Measurements from ENCODE around the gene NDUFS7. TPM values are rescaled to one million over a fixed set of nuclear protein-coding genes. Genes with fewer than 3 reads are reported as not detected.

Gene NDUFS7
- total and polyA plus RNA-seq, 7 donors, result 177 to 423 (median 294) TPM

DNA sequence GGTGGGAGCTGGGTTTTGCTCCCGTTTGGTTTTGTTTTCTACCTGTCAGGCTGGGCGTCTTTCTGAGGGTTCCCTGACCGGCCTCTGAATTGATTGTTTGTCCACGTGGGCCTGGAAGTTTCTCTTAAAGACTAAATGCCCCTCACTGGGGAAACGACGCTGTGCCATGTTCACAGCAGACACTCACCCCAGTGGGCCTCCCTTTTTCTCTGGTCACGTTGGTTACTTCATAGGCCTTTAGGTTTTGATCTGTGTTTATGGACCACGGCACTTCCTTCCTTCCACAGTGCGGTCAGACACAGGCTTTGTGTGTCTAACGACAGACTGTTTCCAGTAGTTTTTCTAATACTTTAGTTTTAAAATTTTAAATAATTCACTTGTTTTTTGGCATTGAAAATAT, 20.1 kb upstream of the NDUFS7 start:
- Histone ChIP-seq H3K9me3 (no peaks in the 10 kb centered on the region), H3K4me1 (peaks cover 6% of the 10 kb centered on the region), H3K36me3 (ENCODE audit: insufficient read depth in 1 of 2, low read depth in 1 of 2) (peaks cover 5 to 92% of the 10 kb centered on the region in 2 donors), H3K4me3 (no peak overlapping the region), H3K27ac (no peak overlapping the region), H3K27me3 (ENCODE audit: insufficient read depth in 3 of 3, low read length in 2 of 3) (no peaks in the 10 kb centered on the region)
- DNase-seq (no peak), ATAC-seq (no peak)
- intact Hi-C loops (cut with DNase I), result no loop called here
- TF ChIP-seq, protein P1, sequence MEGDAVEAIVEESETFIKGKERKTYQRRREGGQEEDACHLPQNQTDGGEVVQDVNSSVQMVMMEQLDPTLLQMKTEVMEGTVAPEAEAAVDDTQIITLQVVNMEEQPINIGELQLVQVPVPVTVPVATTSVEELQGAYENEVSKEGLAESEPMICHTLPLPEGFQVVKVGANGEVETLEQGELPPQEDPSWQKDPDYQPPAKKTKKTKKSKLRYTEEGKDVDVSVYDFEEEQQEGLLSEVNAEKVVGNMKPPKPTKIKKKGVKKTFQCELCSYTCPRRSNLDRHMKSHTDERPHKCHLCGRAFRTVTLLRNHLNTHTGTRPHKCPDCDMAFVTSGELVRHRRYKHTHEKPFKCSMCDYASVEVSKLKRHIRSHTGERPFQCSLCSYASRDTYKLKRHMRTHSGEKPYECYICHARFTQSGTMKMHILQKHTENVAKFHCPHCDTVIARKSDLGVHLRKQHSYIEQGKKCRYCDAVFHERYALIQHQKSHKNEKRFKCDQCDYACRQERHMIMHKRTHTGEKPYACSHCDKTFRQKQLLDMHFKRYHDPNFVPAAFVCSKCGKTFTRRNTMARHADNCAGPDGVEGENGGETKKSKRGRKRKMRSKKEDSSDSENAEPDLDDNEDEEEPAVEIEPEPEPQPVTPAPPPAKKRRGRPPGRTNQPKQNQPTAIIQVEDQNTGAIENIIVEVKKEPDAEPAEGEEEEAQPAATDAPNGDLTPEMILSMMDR (IDR thresholded peaks at IDR 0.05), result no peak
- 82 to 87% (median 85%) methylated on average over 10 of the region's 10 CpGs for WGBS, 3 donors

DNA sequence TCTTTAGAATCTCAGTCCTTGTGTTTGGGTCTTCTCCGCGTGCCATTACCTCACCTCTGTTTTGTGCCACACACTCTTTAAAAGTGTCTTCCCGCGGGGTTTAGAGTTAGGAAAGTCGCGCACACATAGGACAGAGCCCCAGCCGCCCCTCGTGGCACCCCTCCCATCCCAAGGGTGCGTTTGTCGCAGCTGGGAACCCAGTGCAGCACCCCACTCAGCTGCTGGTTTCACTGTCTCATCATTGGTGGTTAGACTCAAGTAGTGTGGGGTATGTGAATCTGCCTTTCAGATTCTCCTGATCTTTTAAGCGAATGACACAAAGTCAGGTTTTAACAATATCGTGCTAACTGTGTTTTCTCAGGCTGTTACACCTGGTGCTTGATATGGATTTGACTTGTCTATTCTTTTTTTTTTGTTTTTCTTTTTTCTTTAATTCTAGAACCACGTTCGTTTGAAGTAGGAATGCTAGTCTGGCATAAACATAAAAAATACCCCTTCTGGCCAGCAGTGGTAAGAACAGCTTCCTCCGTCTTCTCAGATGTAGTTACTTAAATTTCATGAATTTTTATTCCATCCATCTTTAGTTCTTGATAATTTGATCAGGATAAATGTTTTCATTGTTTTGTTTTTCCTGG, 19.5 kb upstream of the NDUFS7 start:
- H3K27me3 ChIP-seq (ENCODE audit: insufficient read depth in 3 of 3, low read length in 2 of 3), result no peaks in the 10 kb centered on the region
- no peak overlapping the region for H3K27ac ChIP-seq
- ATAC-seq (no peak), DNase-seq (no peak)
- intact Hi-C loops (cut with DNase I), result no loop called here
- H3K4me1 ChIP-seq, result peaks cover 6% of the 10 kb centered on the region
- TF ChIP-seq, protein P1 (IDR thresholded peaks at IDR 0.05), result peak; percentile 6
- peaks cover 5 to 90% of the 10 kb centered on the region in 2 donors for H3K36me3 ChIP-seq (ENCODE audit: insufficient read depth in 1 of 2, low read depth in 1 of 2)
- H3K4me3 ChIP-seq, result no peak overlapping the region
- no peaks in the 10 kb centered on the region for H3K9me3 ChIP-seq
- WGBS, 3 donors, result 85 to 88% (median 86%) methylated on average over 15 of the region's 15 CpGs

DNA sequence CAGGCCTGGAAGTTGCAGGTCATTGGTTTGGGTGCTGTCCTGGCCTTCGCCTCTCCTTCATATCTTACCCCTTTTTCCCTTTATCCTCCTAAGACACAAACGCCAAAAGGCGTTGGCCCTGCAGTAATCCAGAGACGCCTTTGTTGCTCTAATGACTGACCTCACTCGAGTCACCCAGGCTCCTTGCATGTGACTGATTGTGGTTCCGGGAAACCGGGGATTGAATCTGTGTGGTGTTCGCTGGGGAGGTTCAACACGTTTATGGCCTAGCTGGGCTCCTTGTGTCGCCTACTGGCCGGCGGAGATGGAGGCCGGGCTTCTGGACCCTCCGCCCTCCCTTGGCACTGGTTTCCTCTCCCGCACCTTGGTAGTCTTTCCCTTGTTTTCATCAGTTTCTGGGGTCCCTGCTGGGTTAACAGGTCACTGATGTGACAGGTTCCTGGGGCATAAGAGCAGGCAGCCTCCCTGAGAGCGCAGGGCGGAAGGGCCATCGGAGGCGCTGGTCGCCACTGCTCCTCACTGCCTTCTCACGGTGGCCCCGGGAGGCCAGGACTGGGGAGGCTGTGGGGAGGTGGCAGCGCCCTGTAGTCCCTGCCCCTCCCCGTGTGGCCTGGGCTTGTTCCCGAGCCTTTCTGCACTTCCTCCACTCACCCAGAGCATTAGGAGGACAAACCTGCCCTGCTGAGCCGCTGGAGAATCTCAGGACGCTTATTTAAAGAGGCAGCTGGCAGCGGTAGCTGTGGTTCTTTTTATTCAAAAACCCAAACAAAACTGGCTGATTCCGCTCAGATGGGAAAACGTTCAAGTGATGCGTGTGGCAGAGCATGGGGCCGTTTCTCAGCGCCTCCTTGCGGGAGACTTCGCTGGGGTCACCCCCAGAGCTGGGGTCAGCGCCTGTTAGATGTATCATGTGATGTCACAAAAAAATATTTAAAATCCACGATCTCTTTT, 18.1 kb upstream of the NDUFS7 start:
- ATAC-seq, result no peak
- no peak for DNase-seq
- H3K27ac ChIP-seq, result no peak overlapping the region
- intact Hi-C loops (cut with DNase I), result no loop called here
- no peaks in the 10 kb centered on the region for H3K27me3 ChIP-seq (ENCODE audit: insufficient read depth in 3 of 3, low read length in 2 of 3)
- H3K36me3 ChIP-seq (ENCODE audit: insufficient read depth in 1 of 2, low read depth in 1 of 2), result peaks cover 5 to 91% of the 10 kb centered on the region in 2 donors
- TF ChIP-seq, protein P1 (IDR thresholded peaks at IDR 0.05), result no peak
- no peak overlapping the region for H3K4me3 ChIP-seq
- no peaks in the 10 kb centered on the region for H3K9me3 ChIP-seq
- WGBS, 3 donors, result 90% methylated on average over 37 of the region's 37 CpGs
- peaks cover 6% of the 10 kb centered on the region for H3K4me1 ChIP-seq

DNA sequence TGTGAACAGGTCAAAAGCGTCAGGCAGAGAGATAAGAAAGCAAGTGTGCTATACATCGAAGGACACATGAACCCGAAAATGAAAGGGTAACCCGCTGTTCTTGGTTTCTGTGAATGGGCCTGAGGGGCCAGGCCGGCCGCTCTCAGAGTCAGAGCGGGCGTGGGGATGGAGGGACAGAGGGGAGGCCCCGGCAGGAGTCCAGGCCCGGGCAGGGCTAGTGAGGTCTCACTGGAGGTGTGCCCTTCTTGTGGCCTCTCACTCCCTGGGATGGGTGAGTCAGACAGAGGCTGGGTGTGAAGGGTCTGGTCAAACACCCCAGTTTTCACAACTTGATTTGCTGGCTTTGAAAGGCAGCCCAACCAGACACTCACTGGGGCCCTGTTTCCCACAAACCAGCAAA, 17.4 kb upstream of the NDUFS7 start:
- peaks cover 8 to 94% of the 10 kb centered on the region in 2 donors for H3K36me3 ChIP-seq (ENCODE audit: insufficient read depth in 1 of 2, low read depth in 1 of 2)
- TF ChIP-seq, protein P1 (IDR thresholded peaks at IDR 0.05), result no peak
- no peaks in the 10 kb centered on the region for H3K27me3 ChIP-seq (ENCODE audit: insufficient read depth in 3 of 3, low read length in 2 of 3)
- no peaks in the 10 kb centered on the region for H3K9me3 ChIP-seq
- H3K4me1 ChIP-seq, result no peaks in the 10 kb centered on the region
- no peak overlapping the region for H3K4me3 ChIP-seq
- no peak overlapping the region for H3K27ac ChIP-seq
- DNase-seq, result no peak
- ATAC-seq, result no peak
- intact Hi-C loops (cut with DNase I), result no loop called here
- whole genome bisulfite sequencing, 3 donors, result 95 to 96% (median 96%) methylated on average over 10 of the region's 10 CpGs

Measured in psoas muscle (tissue), 8 donors.